ENCODE results near the gene NFAM1.

NFAM1 gene

DNA sequence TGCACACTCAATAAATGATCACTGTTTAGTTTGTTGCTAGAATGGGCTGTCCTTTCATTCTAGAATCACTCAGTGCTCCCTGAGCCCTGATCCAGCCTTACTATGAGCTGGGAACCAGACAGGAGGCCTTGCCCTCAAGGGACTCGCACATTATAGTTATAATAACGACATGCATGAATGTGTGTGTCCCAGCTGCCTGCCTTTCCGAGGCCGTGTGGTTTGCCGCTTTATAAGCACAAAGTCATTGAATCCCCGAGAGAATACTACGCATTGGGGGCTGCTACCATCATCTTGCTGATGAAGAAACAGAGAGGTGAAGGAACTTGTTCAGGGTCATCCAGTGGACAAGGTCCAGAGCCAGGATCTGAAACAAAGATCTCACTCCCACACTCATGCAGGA, 75.7 kb downstream of the NFAM1 start:
- no peak for DNase-seq

- DNase-seq, result no peak
Observed at GRCh38 chr22:42353883-42354727, 78.1 kb downstream of the NFAM1 start.

DNA sequence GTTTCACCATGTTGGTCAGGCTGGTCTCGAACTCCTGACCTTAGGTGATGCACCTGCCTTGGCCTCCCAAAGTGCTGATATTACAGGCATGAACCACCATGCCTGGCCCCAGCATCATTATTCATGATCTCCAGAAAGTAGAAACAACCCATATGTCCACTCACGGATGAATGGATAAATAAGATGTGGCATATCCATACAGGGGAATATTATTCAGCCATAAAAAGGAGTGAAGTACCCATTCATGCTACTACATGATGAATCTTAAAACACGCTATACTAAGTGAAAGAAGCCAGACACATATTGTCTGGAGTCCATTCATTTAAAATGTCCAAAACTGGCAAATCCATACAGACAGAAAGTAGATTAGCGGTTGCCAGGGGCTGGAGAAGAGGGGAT, 81.8 kb downstream of the NFAM1 start:
- DNase-seq, result no peak

DNA sequence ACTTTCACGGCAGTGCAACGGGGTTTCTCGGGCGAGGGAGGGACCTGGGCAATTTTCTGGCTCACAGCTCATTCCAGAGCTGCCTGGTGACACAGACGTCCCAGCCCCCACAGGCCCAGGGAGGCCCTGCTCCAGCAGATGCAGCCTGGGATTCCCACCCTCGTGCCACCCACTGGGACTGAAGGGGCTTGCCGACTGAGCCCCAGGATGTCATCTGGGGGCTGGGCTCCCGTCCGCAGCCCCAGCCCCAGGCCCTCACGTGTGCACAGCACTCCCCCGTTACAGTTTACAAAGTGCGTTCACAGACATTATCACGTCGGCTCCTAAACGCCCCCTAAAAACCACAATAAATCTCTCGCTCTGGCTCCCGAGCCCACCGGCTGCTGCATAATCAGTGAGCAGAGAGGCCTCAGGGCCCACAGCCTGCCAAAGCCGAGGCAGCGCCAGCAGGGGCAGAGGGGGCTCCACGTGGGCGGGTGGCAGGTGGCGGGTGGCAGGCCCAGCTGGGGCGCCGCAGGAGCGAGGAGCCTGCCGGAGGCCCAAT, 84.8 kb downstream of the NFAM1 start:
- no peak for DNase-seq

GRCh38 chr22:42346722-42347121, 85.5 kb downstream of the NFAM1 start:
- no peak for DNase-seq

GRCh38 chr22:42345458-42345857, 86.7 kb downstream of the NFAM1 start:
- DNase-seq, result no peak

- DNase-seq, result no peak
Observed at GRCh38 chr22:42344361-42344905, 87.8 kb downstream of the NFAM1 start.

GRCh38 chr22:42343531-42344081, 88.6 kb downstream of the NFAM1 start:
- peak in 1 of 5 donors; percentile 26 for DNase-seq

GRCh38 chr22:42343121-42343454, 89.1 kb downstream of the NFAM1 start:
- no peak for DNase-seq

DNA sequence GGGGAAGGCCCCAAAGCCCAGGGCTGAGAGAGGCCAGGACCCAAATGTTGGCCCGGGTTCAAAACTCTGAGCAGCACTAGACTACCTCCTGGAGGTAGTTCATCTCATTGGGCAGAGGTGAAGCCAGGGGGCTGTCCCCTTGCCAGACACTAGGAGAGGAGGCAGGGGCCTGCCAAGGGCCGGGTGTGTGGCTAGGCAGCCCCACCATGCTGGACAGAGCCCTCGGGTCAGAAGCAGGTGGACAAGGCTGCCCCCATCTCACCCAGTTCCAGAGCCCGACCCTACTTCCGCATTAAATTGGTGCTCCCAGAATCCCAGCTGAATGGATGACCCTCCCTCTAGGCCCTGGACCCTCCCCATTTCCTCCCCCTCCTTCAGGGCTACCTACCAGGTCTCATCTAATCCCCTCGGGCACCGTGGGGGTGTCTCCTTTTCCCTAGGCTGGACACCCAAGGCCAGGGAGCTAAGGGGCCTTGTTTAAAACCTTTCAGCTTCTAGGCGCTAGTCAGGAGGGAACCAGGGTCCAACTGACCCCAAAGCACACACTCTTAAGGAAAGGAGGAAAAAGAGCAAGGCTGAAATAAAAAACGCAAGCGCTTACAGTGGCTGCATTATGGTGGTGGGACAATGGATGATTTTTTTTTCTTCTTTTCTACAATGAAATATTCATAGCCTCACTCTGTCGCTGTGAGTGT, 89.6 kb downstream of the NFAM1 start:
- DNase-seq, result no peak

- no peak for DNase-seq
Observed at GRCh38 chr22:42341779-42342178, 90.4 kb downstream of the NFAM1 start.

DNA sequence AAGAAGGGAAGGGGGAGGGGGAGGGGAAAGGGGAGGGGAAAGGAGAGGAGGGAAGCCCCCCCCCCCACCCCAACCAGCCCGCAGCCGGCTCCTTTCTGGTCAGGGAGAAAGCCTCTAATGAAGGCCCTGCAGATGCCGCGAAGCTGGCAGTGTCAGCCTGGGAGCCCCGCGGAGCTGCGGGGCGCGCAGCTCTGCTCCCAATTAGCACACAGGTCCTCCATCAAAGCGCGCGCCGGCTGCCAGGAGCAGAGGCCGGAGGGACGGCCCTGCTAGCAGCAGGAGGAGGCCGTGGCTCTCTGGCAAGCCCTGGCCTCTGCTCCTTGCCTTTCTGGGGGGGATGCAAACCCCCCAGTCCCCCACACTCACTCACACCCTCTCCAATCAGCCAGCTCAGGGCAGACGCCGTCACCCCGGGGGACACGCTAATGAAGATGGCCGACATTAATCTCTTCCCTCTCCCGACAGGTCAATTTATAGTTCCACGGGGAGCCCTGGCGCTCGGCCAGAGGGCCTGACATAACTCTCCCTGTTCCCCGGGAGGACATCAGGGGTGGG, 91.3 kb downstream of the NFAM1 start:
- DNase-seq, result no peak

DNA sequence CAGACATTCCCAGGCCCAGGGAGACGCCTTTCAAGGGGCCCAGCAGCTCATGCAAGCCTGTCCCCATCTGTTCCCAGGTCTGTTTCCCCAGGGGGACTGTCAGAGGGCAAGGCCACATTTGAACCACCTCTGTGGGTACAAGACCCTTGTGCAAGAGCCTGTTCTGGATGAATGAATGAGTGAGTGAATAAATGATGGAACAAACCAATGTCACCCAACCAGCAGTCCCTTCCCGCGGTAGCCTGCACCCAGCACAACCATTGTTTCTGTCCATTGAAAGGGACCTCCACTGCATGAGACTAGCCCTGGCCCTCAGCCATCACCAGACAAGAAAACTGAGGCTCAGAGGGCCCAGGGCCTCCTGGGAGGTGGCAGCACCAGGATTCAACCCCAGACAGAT, 92.1 kb downstream of the NFAM1 start:
- no peak for DNase-seq

- no peak for DNase-seq
Observed at GRCh38 chr22:42338479-42338878, 93.7 kb downstream of the NFAM1 start.

GRCh38 chr22:42337356-42337755, 94.8 kb downstream of the NFAM1 start:
- DNase-seq, result no peak

DNA sequence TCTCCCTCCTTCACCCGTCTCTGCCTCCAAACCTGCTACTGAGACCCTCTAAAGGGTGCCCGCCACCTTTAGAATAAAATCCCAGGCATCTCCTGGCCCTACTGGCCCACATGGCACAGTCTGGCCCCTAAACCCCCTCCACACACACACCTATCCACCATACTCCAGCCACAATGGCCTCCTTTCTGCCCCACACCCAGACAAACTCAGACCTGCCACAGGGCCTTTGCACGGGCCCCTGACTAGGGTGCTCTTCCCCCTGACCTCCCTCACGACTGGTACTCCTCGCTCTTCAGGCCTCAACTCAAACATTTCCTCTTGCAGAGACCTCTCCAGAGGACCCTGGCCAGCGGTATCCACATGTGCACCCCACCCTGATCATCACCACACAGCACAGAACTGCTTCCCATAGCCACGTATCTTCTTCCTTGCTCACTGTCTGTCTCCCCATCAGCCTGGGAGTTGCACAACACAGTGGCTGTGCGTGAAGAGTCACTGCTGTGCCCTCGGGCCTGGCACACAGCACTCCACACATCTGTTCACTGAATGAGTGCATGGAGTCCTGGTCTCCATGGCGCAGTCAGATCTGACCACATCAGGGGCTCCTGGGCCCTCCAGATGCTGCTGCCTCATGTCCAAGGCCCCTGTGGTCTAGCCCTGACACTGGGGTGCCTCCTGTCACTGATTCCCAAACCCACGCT, 95.5 kb downstream of the NFAM1 start:
- DNase-seq, result no peak

- no peak for DNase-seq
Observed at GRCh38 chr22:42335839-42336378, 96.3 kb downstream of the NFAM1 start.

DNA sequence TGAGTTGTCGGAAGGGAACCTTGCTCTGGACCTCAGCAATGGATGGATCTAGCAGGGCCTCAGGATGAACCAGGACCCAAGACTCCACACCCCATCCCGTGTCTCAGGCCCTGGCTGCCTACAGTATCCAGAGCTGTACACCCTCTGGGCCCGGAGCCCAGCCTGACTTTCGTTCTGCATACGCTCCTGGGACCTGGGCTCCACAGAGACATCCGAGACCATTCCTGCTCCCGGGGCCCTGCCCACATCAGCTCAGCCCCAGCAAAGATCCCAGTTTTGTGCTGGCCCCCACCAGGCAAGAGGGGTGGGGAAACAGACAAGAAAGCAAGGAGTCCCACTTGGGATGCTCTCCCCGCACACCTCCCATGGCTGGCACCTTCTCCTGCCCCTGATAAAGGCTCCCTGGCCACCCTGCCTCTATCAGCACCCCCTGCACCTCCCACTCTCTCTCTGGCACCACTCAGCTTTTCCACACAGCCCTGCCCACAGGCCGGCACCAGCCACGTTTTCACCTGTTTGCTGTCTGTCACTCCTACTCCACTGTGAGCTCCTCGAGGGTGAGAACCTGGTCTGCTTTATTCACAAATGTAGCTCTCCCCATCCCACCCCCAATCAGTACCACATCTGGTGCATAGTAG, 97.2 kb downstream of the NFAM1 start:
- DNase-seq, result no peak

DNA sequence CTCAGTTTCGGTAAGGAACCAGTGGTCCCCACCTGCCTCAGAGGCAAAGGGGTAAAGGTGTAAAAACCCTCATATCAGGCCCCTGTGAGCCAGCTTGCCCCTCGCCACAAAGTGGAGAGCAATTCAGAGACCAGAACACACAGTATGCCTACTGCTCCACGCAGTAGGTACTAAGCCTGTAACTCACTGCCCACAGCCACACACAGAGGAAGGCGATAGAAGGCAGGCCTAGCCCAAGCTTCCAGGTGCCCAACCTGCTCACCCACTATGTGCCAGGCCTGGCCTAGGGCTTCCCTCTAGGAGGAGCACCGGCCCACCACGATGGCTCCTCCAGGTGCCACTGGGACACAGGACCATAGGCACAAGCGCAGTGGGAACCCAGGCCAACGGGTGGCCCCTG, 98.7 kb downstream of the NFAM1 start:
- no peak for DNase-seq

GRCh38 chr22:42332089-42332488, 100.1 kb downstream of the NFAM1 start:
- no peak for DNase-seq

- no peak for DNase-seq
Observed at GRCh38 chr22:42331014-42331413, 101.2 kb downstream of the NFAM1 start.
